SK-N-SH treated with all-trans-retinoic acid at 6 μM for 48 hours (cell line): ENCODE results near the gene CACNA1B.

Source experiments
- ATAC-seq: fragments of 200-7000 bp; cut with Tn5 transposase; 3 replicates; pipeline ENCODE4 v1.9.1; 2020; ENCODE audit warnings: mild to moderate bottlenecking, moderate library complexity
- ARNTL ChIP-seq: fragments of 450-650 bp; formaldehyde crosslinking; IDR thresholded peaks from 2 replicates; pipeline ENCODE4 v1.5.0; 2020; ENCODE audit warnings: low read depth, mild to moderate bottlenecking, moderate library complexity, borderline replicate concordance
- BACH2 ChIP-seq: fragments of 250-450 bp; sonication (Bioruptor Pico); IDR thresholded peaks from 2 replicates; pipeline ENCODE4 v1.9.0; 2021; ENCODE audit warnings: mild to moderate bottlenecking, borderline replicate concordance
- CSDC2 ChIP-seq: fragments of 250-450 bp; sonication (Bioruptor Pico); IDR thresholded peaks from 2 replicates; pipeline ENCODE4 v1.5.0; 2020; ENCODE audit warnings: mild to moderate bottlenecking, moderate library complexity
- ESRRG ChIP-seq: fragments of 250-450 bp; sonication (Bioruptor Pico); IDR thresholded peaks from 2 replicates; pipeline ENCODE4 v1.6.1; 2021; ENCODE audit warnings: mild to moderate bottlenecking
- GLIS3 ChIP-seq: fragments of 250-450 bp; sonication (Bioruptor Pico); IDR thresholded peaks from 2 replicates; pipeline ENCODE4 v1.5.0; 2020; ENCODE audit warnings: mild to moderate bottlenecking, moderate library complexity
- ISL1 ChIP-seq: fragments of 250-450 bp; sonication (Bioruptor Pico); IDR thresholded peaks from 2 replicates; pipeline ENCODE4 v2.1.2; 2022; ENCODE audit warnings: mild to moderate bottlenecking, moderate library complexity
- OSR1 ChIP-seq: fragments of 250-450 bp; sonication (Bioruptor Pico); IDR thresholded peaks from 2 replicates; pipeline ENCODE4 v1.8.0; 2022; ENCODE audit warnings: moderate library complexity, mild to moderate bottlenecking, inconsistent platforms
- PPARA ChIP-seq: fragments of 250-450 bp; sonication (Bioruptor Pico); IDR thresholded peaks from 2 replicates; pipeline ENCODE4 v1.5.0; 2020; ENCODE audit warnings: mild to moderate bottlenecking, borderline replicate concordance
- RARB ChIP-seq: fragments of 250-450 bp; sonication (Bioruptor Pico); IDR thresholded peaks from 2 replicates; pipeline ENCODE4 v1.8.0; 2021; ENCODE audit warnings: mild to moderate bottlenecking, moderate library complexity
- SNAI2 ChIP-seq: fragments of 250-450 bp; sonication (Bioruptor Pico); IDR thresholded peaks from 2 replicates; pipeline ENCODE4 v1.5.0; 2020; ENCODE audit warnings: mild to moderate bottlenecking, moderate library complexity
- TCF4 ChIP-seq: fragments of 250-450 bp; sonication (Bioruptor Pico); IDR thresholded peaks from 2 replicates; pipeline ENCODE4 v1.8.0; 2021; ENCODE audit warnings: mild to moderate bottlenecking, moderate library complexity, borderline replicate concordance
- ZC3H10 ChIP-seq: fragments of 250-450 bp; sonication (Bioruptor Pico); IDR thresholded peaks from 2 replicates; pipeline ENCODE4 v1.5.1; 2021; ENCODE audit warnings: mild to moderate bottlenecking, moderate library complexity
- ZFP3 ChIP-seq: fragments of 250-450 bp; sonication (Bioruptor Pico); IDR thresholded peaks from 2 replicates; pipeline ENCODE4 v1.5.0; 2020; ENCODE audit warnings: mild to moderate bottlenecking, moderate library complexity
- ZFP30 ChIP-seq: fragments of 450-650 bp; formaldehyde crosslinking; IDR thresholded peaks from 2 replicates; pipeline ENCODE4 v1.5.0; 2022; ENCODE audit warnings: mild to moderate bottlenecking, moderate library complexity
- ZNF565 ChIP-seq: fragments of 450-650 bp; formaldehyde crosslinking; conservative IDR thresholded peaks from 2 replicates; pipeline ENCODE4 v1.5.0; 2020; ENCODE audit warnings: low read depth, mild to moderate bottlenecking, moderate library complexity
- ZNF70 ChIP-seq: fragments of 450-650 bp; formaldehyde crosslinking; IDR thresholded peaks from 2 replicates; pipeline ENCODE4 v1.5.0; 2020; ENCODE audit warnings: mild to moderate bottlenecking, moderate library complexity
- ZNF8 ChIP-seq: fragments of 450-650 bp; formaldehyde crosslinking; IDR thresholded peaks from 2 replicates; pipeline ENCODE4 v1.5.0; 2020; ENCODE audit warnings: mild to moderate bottlenecking, moderate library complexity
- TF ChIP-seq, protein P1 (sequence below): fragments of 250-450 bp; sonication (Bioruptor Pico); IDR thresholded peaks from 2 replicates; pipeline ENCODE4 v1.5.1; 2020; ENCODE audit warnings: low read depth, mild to moderate bottlenecking, moderate library complexity
- TF ChIP-seq, protein P2 (sequence below): fragments of 250-450 bp; sonication (Bioruptor Pico); IDR thresholded peaks from 2 replicates; pipeline ENCODE4 v1.8.0; 2020; ENCODE audit warnings: mild to moderate bottlenecking, moderate library complexity, borderline replicate concordance
- TF ChIP-seq, protein P3 (sequence below): fragments of 250-450 bp; sonication (Bioruptor Pico); IDR thresholded peaks from 2 replicates; pipeline ENCODE4 v1.5.0; 2020; ENCODE audit warnings: mild to moderate bottlenecking, moderate library complexity
- TF ChIP-seq, protein P4 (sequence below): fragments of 250-450 bp; sonication (Bioruptor Pico); IDR thresholded peaks from 2 replicates; pipeline ENCODE4 v1.8.0; 2021; ENCODE audit warnings: low read depth, mild to moderate bottlenecking, moderate library complexity, borderline replicate concordance
- TF ChIP-seq, protein P5 (sequence below): fragments of 250-450 bp; sonication (Bioruptor Pico); IDR thresholded peaks from 2 replicates; pipeline ENCODE4 v1.5.1; 2021; ENCODE audit warnings: mild to moderate bottlenecking, moderate library complexity

CACNA1B gene

DNA sequence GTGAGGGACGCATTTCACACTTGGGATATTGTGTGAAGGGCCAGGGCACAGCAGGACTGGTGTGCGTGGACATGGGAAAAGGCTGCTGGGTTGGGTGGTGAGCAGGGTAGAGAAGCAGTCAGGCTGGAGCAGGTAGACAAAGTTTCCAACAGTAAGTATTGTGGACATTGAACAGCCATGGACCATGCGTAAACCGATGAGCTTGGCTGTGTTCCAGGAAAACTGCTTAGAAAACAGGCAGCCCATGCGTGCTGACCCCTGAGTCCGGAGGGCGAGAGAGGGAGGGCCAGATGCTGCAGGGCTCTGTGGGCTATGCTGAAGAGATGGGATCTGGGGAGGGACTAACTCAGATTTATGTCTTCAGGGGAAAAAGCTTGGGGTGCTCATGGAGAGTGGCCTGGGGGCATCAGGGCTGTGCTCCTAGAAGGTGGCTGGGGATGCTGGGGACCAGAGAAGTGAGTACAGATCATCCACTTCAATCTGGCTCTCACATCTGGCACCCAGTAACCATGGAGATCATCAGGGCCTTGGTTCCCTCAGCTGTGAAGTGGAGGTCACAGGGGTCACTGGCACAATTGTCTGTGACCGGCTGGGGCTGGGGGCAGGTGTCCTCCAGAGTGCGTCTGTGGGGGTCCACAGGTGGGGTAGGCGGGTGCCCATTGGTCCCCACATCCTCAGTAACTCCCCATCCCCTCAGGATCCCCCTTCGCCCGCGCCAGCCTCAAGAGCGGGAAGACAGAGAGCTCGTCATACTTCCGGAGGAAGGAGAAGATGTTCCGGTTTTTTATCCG is 93.3 kb downstream of the CACNA1B start (continued):
- TF ChIP-seq ISL1 (CRISPR knock-in tag) (no peak), RARB (no peak)

DNA sequence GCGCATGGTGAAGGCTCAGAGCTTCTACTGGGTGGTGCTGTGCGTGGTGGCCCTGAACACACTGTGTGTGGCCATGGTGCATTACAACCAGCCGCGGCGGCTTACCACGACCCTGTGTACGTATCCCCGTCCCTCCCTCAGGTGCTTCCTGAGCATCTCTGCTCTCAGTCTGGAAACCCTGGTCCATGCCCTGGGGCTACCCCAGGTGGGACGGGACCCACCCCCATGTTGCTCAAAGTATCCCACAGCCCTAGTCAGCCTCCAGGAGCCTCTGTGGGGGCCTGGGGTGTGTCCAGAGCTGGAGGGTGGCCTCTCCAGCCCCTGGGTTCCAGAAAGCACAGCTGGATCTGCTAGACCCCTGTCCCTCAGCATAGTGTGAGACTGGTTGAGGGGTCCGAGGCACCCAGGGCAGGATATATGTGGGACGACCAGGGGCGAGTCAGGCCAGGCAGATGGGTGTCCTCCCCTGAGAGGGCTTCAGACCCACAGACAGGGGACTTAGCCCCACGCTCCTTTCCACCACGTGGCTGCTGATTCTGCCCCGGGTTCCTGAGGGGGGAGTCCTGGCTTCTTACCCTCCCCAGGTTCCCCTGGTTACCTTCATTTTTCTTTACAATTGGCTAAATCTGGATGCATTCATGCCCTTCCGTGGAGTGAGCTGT is 94.0 kb downstream of the CACNA1B start:
- no peak for ATAC-seq
- no peak for TF ChIP-seq ZFP3 (CRISPR knock-in tag)
- no peak for TF ChIP-seq ARNTL (CRISPR knock-in tag)
- no peak for TF ChIP-seq ZC3H10 (CRISPR knock-in tag)
- TF ChIP-seq, protein P1, sequence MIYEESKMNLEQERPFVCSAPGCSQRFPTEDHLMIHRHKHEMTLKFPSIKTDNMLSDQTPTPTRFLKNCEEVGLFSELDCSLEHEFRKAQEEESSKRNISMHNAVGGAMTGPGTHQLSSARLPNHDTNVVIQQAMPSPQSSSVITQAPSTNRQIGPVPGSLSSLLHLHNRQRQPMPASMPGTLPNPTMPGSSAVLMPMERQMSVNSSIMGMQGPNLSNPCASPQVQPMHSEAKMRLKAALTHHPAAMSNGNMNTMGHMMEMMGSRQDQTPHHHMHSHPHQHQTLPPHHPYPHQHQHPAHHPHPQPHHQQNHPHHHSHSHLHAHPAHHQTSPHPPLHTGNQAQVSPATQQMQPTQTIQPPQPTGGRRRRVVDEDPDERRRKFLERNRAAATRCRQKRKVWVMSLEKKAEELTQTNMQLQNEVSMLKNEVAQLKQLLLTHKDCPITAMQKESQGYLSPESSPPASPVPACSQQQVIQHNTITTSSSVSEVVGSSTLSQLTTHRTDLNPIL (CRISPR knock-in tag) = no peak
- TF ChIP-seq CSDC2 (CRISPR knock-in tag) = no peak
- TF ChIP-seq, protein P2, sequence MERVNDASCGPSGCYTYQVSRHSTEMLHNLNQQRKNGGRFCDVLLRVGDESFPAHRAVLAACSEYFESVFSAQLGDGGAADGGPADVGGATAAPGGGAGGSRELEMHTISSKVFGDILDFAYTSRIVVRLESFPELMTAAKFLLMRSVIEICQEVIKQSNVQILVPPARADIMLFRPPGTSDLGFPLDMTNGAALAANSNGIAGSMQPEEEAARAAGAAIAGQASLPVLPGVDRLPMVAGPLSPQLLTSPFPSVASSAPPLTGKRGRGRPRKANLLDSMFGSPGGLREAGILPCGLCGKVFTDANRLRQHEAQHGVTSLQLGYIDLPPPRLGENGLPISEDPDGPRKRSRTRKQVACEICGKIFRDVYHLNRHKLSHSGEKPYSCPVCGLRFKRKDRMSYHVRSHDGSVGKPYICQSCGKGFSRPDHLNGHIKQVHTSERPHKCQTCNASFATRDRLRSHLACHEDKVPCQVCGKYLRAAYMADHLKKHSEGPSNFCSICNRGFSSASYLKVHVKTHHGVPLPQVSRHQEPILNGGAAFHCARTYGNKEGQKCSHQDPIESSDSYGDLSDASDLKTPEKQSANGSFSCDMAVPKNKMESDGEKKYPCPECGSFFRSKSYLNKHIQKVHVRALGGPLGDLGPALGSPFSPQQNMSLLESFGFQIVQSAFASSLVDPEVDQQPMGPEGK (CRISPR knock-in tag) = no peak
- no peak for TF ChIP-seq ZNF8 (CRISPR knock-in tag)
- no peak for TF ChIP-seq GLIS3 (CRISPR knock-in tag)
- TF ChIP-seq ISL1 (CRISPR knock-in tag) = no peak
- no peak for TF ChIP-seq ZFP30 (CRISPR knock-in tag)
- TF ChIP-seq OSR1 (CRISPR knock-in tag) = no peak
- TF ChIP-seq RARB = no peak
- TF ChIP-seq ESRRG (CRISPR knock-in tag) = no peak
- no peak for TF ChIP-seq SNAI2 (CRISPR knock-in tag)
- TF ChIP-seq, all 23 proteins: peak for 0

DNA sequence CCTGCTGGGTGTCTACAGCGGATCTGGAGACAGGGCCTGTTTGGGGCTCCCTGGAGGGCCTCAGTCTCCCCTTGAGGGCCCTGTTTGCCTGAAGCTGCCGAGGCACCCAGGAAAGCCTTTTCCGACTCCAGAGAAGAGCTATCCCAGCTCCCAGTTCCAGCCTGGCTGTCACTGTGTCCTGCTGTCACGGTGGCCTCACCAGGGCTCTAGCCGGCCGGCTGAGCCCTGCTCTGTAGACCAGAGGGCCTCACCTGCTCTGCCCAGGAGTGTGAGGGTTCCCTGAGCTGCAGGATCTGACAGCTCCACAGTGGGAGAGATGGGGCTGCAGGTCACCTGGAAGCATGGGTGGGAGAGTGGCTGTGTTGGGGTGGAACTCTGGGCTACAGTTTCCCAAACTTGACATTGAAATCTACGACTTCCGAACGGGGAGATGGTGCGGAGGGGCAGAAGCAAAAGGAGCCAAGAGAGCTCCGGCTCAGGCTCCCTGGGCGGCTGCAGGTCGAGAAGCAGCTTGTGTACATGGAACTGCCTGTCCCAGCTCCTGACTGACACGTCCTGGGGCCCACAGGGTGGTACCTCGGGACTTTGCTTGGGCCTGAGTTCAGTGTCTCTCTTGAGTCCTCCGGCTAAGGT is 94.9 kb downstream of the CACNA1B start:
- no peak for ATAC-seq
- TF ChIP-seq BACH2 (CRISPR knock-in tag) = no peak
- TF ChIP-seq, protein P3, sequence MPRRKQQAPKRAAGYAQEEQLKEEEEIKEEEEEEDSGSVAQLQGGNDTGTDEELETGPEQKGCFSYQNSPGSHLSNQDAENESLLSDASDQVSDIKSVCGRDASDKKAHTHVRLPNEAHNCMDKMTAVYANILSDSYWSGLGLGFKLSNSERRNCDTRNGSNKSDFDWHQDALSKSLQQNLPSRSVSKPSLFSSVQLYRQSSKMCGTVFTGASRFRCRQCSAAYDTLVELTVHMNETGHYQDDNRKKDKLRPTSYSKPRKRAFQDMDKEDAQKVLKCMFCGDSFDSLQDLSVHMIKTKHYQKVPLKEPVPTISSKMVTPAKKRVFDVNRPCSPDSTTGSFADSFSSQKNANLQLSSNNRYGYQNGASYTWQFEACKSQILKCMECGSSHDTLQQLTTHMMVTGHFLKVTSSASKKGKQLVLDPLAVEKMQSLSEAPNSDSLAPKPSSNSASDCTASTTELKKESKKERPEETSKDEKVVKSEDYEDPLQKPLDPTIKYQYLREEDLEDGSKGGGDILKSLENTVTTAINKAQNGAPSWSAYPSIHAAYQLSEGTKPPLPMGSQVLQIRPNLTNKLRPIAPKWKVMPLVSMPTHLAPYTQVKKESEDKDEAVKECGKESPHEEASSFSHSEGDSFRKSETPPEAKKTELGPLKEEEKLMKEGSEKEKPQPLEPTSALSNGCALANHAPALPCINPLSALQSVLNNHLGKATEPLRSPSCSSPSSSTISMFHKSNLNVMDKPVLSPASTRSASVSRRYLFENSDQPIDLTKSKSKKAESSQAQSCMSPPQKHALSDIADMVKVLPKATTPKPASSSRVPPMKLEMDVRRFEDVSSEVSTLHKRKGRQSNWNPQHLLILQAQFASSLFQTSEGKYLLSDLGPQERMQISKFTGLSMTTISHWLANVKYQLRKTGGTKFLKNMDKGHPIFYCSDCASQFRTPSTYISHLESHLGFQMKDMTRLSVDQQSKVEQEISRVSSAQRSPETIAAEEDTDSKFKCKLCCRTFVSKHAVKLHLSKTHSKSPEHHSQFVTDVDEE = no peak
- TF ChIP-seq ZNF565 (CRISPR knock-in tag) = no peak
- no peak for TF ChIP-seq ISL1 (CRISPR knock-in tag)
- TF ChIP-seq ZNF70 = no peak
- TF ChIP-seq PPARA (CRISPR knock-in tag) = no peak
- TF ChIP-seq GLIS3 (CRISPR knock-in tag) = no peak
- TF ChIP-seq OSR1 (CRISPR knock-in tag) = no peak
- no peak for TF ChIP-seq ZFP30 (CRISPR knock-in tag)
- TF ChIP-seq ZFP3 (CRISPR knock-in tag) = no peak
- TF ChIP-seq CSDC2 (CRISPR knock-in tag) = no peak

DNA sequence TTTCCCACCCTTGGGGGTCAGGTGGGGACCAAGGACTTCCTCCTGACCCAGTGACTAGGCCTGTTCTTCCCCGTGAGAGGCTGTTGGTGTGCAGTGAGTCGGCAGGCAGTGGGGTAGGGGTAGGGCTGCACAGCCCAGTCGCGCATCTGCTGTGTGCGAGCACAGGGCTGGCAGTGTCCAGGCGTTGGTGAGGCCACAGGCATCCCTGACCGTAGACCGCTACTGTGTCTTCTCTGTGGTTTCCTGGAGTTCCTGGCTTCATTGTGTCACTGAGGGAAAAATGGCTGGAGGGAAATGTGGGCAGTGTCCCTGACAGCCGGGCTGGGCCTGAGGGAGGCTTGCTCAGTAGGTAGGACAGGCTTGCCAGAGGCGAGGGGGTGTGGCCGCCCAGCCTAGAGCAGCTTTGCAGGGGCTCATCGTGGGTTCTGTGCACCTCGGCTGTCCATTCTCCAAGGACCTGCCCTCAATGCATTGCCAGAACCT is 95.4 kb downstream of the CACNA1B start:
- no peak for ATAC-seq
- TF ChIP-seq, protein P4, sequence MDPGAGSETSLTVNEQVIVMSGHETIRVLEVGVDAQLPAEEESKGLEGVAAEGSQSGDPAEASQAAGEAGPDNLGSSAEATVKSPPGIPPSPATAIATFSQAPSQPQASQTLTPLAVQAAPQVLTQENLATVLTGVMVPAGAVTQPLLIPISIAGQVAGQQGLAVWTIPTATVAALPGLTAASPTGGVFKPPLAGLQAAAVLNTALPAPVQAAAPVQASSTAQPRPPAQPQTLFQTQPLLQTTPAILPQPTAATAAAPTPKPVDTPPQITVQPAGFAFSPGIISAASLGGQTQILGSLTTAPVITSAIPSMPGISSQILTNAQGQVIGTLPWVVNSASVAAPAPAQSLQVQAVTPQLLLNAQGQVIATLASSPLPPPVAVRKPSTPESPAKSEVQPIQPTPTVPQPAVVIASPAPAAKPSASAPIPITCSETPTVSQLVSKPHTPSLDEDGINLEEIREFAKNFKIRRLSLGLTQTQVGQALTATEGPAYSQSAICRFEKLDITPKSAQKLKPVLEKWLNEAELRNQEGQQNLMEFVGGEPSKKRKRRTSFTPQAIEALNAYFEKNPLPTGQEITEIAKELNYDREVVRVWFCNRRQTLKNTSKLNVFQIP = no peak
- no peak for TF ChIP-seq ISL1 (CRISPR knock-in tag)
- TF ChIP-seq, protein P5, sequence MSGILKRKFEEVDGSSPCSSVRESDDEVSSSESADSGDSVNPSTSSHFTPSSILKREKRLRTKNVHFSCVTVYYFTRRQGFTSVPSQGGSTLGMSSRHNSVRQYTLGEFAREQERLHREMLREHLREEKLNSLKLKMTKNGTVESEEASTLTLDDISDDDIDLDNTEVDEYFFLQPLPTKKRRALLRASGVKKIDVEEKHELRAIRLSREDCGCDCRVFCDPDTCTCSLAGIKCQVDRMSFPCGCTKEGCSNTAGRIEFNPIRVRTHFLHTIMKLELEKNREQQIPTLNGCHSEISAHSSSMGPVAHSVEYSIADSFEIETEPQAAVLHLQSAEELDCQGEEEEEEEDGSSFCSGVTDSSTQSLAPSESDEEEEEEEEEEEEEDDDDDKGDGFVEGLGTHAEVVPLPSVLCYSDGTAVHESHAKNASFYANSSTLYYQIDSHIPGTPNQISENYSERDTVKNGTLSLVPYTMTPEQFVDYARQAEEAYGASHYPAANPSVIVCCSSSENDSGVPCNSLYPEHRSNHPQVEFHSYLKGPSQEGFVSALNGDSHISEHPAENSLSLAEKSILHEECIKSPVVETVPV (CRISPR knock-in tag) = no peak
- TF ChIP-seq ZFP30 (CRISPR knock-in tag) = no peak
- TF ChIP-seq, protein P2 (CRISPR knock-in tag) = no peak
- TF ChIP-seq PPARA (CRISPR knock-in tag) = no peak
- no peak for TF ChIP-seq ZNF565 (CRISPR knock-in tag)
- no peak for TF ChIP-seq BACH2 (CRISPR knock-in tag)
- TF ChIP-seq TCF4 (CRISPR knock-in tag) = no peak
- no peak for TF ChIP-seq CSDC2 (CRISPR knock-in tag)
- TF ChIP-seq OSR1 (CRISPR knock-in tag) = no peak
- TF ChIP-seq ZNF70 = no peak
- no peak for TF ChIP-seq RARB
- no peak for TF ChIP-seq SNAI2 (CRISPR knock-in tag)
- no peak for TF ChIP-seq ESRRG (CRISPR knock-in tag)
